Upper lobe of right lung (tissue), 1 donor: Measurements from ENCODE around the gene SCARB1. TPM values are rescaled to one million over a fixed set of nuclear protein-coding genes. Genes with fewer than 3 reads are reported as not detected.

Experiments used
- ATAC-seq: fragments of 200-7000 bp; cut with Tn5 transposase; one replicate; pipeline ENCODE4 v1.9.1; 2020; ENCODE audit warnings: mild to moderate bottlenecking, moderate library complexity
- DNase-seq: peaks from one replicate; pipeline ENCODE4 v3.0.0-alpha.2; 2020
- H3K27ac ChIP-seq: fragments of 200-600 bp; one replicate; pipeline ENCODE4 v1.8.0; 2022
- H3K27me3 ChIP-seq: fragments of 200-600 bp; one replicate; pipeline ENCODE4 v1.8.0; 2022; ENCODE audit warnings: mild to moderate bottlenecking
- H3K36me3 ChIP-seq: fragments of 200-600 bp; one replicate; pipeline ENCODE4 v1.8.0; 2022
- H3K4me1 ChIP-seq: fragments of 200-600 bp; one replicate; pipeline ENCODE4 v1.8.0; 2022
- H3K4me3 ChIP-seq: fragments of 200-600 bp; one replicate; pipeline ENCODE4 v1.8.0; 2022; ENCODE audit warnings: mild to moderate bottlenecking
- H3K9me3 ChIP-seq: fragments of 200-600 bp; one replicate; pipeline ENCODE4 v1.8.0; 2022
- CTCF ChIP-seq: fragments of 200-600 bp; IDR thresholded peaks from one replicate; pipeline ENCODE4 v1.8.0; 2022; ENCODE audit warnings: antibody characterized with exemption
- intact Hi-C: fragments of 100-400 bp; cut with DNase I; formaldehyde crosslinking; loops from one replicate; pipeline ENCODE4 v1.11.0; 2022
- total RNA-seq: library from RNA; stranded (reverse); fragmentation: NEBNext Ultra II Directional; extraction: Animal tissue kit (Norgen Biotek cat#: 25700); gene quantifications from one replicate; pipeline ENCODE4 v1.2.1, GENCODE V29; 2021
- donor health status: DM: no; HTN: yes; CAD: no; lungs with severe emphysema.

The SCARB1 gene
- total RNA-seq, 1 donor from 2014 or later: 35.3 TPM

DNA sequence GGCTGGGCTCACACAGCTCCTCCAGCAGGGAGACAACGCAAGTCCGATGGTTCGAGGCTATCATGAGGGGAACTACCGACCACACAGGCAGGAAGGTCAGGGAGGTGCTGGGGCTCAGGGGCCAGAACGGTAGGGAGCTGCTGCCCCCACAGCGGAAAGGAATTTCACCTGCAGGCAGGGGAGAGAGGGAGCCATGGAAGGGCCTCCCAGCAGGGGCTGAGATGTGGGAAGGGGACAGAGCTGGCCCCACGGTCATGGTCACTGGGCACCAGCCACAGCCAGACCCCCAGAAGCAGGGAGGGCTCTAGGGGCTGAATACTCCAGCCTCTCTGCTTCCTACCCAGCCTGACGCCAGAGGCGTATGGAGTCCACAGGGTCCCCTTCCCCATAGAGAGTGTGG lies 103.1 kb downstream of the SCARB1 start:
- intact Hi-C loops: loop anchor here (10.0 kb wide), 1 partner anchor 196 kb away; the partner anchor contains the start of gene NCOR2
- DNase-seq: no peak
- no peak for ATAC-seq

GRCh38 chr12:124759841-124760503 lies 103.7 kb downstream of the SCARB1 start:
- H3K27ac ChIP-seq: peak overlapping the region; percentile 24
- H3K27me3 ChIP-seq: no peaks in the 10 kb centered on the region
- ATAC-seq (peak; percentile 35), DNase-seq (peak; percentile 78)
- no peaks in the 10 kb centered on the region for H3K9me3 ChIP-seq
- intact Hi-C loops: loop anchor here (10.0 kb wide), 1 partner anchor 195 kb away; the partner anchor contains the start of gene NCOR2
- no peak for TF ChIP-seq CTCF
- H3K4me1 ChIP-seq: peaks cover 36% of the 10 kb centered on the region
- no peak overlapping the region for H3K4me3 ChIP-seq
- no peaks in the 10 kb centered on the region for H3K36me3 ChIP-seq

More for the DNA sequence above, 103.1 kb downstream of the SCARB1 start:
- Histone ChIP-seq H3K9me3 (no peaks in the 10 kb centered on the region), H3K4me1 (peaks cover 35% of the 10 kb centered on the region), H3K36me3 (no peaks in the 10 kb centered on the region), H3K27ac (no peak overlapping the region), H3K4me3 (no peak overlapping the region), H3K27me3 (no peaks in the 10 kb centered on the region)
- TF ChIP-seq CTCF: no peak

DNA sequence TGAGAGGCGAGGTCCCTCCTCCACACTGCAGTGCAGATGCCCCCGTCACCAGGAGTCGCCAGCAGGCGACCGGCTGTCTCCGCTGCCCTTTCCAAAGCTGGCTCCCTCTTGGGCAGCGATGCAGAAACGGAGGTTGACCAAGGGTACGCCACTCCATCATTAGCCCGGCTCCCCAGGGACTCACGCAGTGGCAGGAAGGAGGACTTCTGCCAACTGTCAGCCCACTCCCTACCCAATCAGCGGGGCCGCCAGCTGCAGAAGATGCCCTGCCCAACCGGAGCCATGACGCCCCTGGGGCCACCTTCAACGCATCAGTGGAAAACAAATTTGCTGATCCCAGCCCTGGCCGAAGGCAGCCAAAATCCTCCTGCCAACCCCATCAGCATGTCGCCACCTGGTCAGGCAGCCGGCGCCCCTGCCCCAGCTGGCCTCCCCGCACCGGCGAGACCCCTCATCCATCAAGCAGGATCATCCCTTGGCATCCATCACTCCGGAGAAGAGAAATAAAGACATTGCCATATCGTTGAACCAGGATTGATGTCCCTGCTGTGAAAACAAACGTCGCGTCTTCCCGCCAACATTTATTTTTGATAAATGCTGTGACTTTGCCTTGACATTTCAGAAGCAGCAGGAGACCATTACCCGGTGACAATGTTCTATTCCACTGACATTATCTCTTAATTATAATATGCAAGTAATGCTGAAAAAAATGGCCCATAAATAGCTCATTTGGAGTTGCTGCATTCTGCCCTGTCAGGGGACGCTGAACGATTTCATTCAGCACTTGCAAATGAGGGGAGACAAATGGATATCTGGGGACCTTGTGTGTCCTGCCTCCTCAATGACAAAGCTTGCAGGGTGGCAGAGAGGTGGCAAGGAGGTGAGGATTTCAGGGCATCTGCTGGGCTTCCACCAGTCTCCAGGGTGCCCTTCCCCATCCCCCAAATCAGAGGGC lies 105.1 kb downstream of the SCARB1 start:
- Histone ChIP-seq H3K9me3 (no peaks in the 10 kb centered on the region), H3K36me3 (no peaks in the 10 kb centered on the region), H3K27ac (no peak overlapping the region), H3K4me3 (no peak overlapping the region), H3K4me1 (peaks cover 45% of the 10 kb centered on the region), H3K27me3 (no peaks in the 10 kb centered on the region)
- no peak for TF ChIP-seq CTCF
- no peak for DNase-seq
- intact Hi-C loops: no loop called here
- no peak for ATAC-seq

GRCh38 chr12:124757329-124757728 lies 106.3 kb downstream of the SCARB1 start:
- no peak overlapping the region for H3K27ac ChIP-seq
- H3K27me3 ChIP-seq: no peaks in the 10 kb centered on the region
- peaks cover 50% of the 10 kb centered on the region for H3K4me1 ChIP-seq
- H3K9me3 ChIP-seq: no peaks in the 10 kb centered on the region
- DNase-seq (no peak), ATAC-seq (no peak)
- intact Hi-C loops: no loop called here
- TF ChIP-seq CTCF: no peak
- H3K36me3 ChIP-seq: no peaks in the 10 kb centered on the region
- no peak overlapping the region for H3K4me3 ChIP-seq

DNA sequence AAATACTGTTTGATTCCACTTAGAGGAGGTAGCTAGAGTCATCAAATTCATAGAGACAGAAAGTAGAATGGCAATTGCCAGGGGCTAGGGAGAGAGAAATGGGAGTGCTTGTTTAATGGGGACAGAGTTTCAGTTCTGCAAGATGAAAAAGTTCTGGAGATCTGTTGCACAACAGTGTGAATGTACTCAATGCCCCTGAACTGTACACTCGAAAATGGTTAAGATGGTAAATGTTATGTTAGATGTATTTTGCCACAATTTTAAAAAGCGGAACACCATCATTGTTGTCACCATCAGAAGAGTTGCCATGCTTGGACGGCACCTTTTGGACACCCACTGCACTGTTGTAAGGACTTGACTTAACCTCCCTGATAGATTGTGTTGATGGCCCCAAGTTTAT lies 106.9 kb downstream of the SCARB1 start:
- intact Hi-C loops: no loop called here

More for the DNA sequence above, 106.9 kb downstream of the SCARB1 start:
- Histone ChIP-seq H3K27ac (peak overlapping the region; percentile 85), H3K4me1 (peaks cover 56% of the 10 kb centered on the region), H3K9me3 (no peaks in the 10 kb centered on the region), H3K4me3 (no peak overlapping the region), H3K27me3 (no peaks in the 10 kb centered on the region), H3K36me3 (no peaks in the 10 kb centered on the region)
- no peak for TF ChIP-seq CTCF
- no peak for DNase-seq
- no peak for ATAC-seq
